H9 (cell line): ENCODE results near the gene LDLRAP1. TPM values are rescaled to one million over a fixed set of nuclear protein-coding genes. Genes with fewer than 3 reads are reported as not detected.

ENCODE experiments used
- DNase-seq: peaks from one replicate; pipeline ENCODE4 v3.0.0-alpha.2; 2017
- H2AFZ ChIP-seq: one replicate; pipeline ENCODE4 v1.6.1; 2013; ENCODE audit warnings: mild to moderate bottlenecking, low read length, control low read depth, moderate library complexity
- H2AK5ac ChIP-seq: 2 replicates; pipeline ENCODE4 v1.6.1; 2013; ENCODE audit warnings: low read length, control low read depth, mixed read lengths; ENCODE audit not compliant: insufficient read length
- H2BK120ac ChIP-seq: one replicate; pipeline ENCODE4 v1.6.1; 2013; ENCODE audit warnings: low read depth, mild to moderate bottlenecking, low read length, control low read depth, inconsistent platforms; ENCODE audit not compliant: poor library complexity, severe bottlenecking
- H2BK12ac ChIP-seq: 2 replicates; pipeline ENCODE4 v1.6.1; 2013; ENCODE audit warnings: low read length, control low read depth, mixed read lengths, low read depth; ENCODE audit not compliant: insufficient read length
- H2BK15ac ChIP-seq: 2 replicates; pipeline ENCODE4 v1.6.1; 2013; ENCODE audit warnings: low read depth, low read length, control low read depth
- H2BK20ac ChIP-seq: one replicate; pipeline ENCODE4 v1.6.1; 2013; ENCODE audit warnings: low read depth, mild to moderate bottlenecking, low read length, control low read depth, inconsistent platforms; ENCODE audit not compliant: poor library complexity, severe bottlenecking
- H2BK5ac ChIP-seq: 2 replicates; pipeline ENCODE4 v1.6.1; 2013; ENCODE audit warnings: low read length, control low read depth, mixed read lengths; ENCODE audit not compliant: insufficient read length
- H3K14ac ChIP-seq: 2 replicates; pipeline ENCODE4 v1.6.1; 2013; ENCODE audit warnings: low read length, control low read depth; ENCODE audit not compliant: insufficient read depth
- H3K18ac ChIP-seq: 2 replicates; pipeline ENCODE4 v1.6.1; 2013; ENCODE audit warnings: low read depth, mild to moderate bottlenecking, mixed read lengths, low read length, control low read depth; ENCODE audit not compliant: insufficient read length
- H3K23ac ChIP-seq: 2 replicates; pipeline ENCODE4 v1.6.1; 2013; ENCODE audit warnings: low read length, control low read depth, mixed read lengths, low read depth; ENCODE audit not compliant: insufficient read length
- H3K23me2 ChIP-seq: 2 replicates; pipeline ENCODE4 v1.6.1; 2013; ENCODE audit warnings: low read depth, mild to moderate bottlenecking, mixed read lengths, low read length, control low read depth; ENCODE audit not compliant: insufficient read length, poor library complexity, severe bottlenecking
- H3K27ac ChIP-seq: 2 replicates; pipeline ENCODE4 v1.5.1; 2013; ENCODE audit warnings: low read length, control low read depth, mixed read lengths, low read depth; ENCODE audit not compliant: insufficient read length
- H3K27me3 ChIP-seq: 2 replicates; pipeline ENCODE4 v1.6.1; 2013; ENCODE audit warnings: low read length, control low read depth, inconsistent platforms; ENCODE audit not compliant: insufficient read depth
- H3K4ac ChIP-seq: 2 replicates; pipeline ENCODE4 v1.6.1; 2013; ENCODE audit warnings: low read depth, mild to moderate bottlenecking, control low read depth, inconsistent platforms, low read length, moderate library complexity
- H3K4me1 ChIP-seq: 2 replicates; pipeline ENCODE4 v1.6.1; 2013; ENCODE audit warnings: low read length, control low read depth, inconsistent platforms; ENCODE audit not compliant: insufficient read depth
- H3K4me2 ChIP-seq: 2 replicates; pipeline ENCODE4 v1.6.1; 2013; ENCODE audit warnings: low read length, control low read depth, mixed read lengths; ENCODE audit not compliant: insufficient read length, insufficient read depth
- H3K56ac ChIP-seq: 2 replicates; pipeline ENCODE4 v1.6.1; 2013; ENCODE audit warnings: low read depth, mild to moderate bottlenecking, mixed read lengths, low read length, control low read depth; ENCODE audit not compliant: insufficient read length
- H3K79me1 ChIP-seq: 2 replicates; pipeline ENCODE4 v1.6.1; 2013; ENCODE audit warnings: low read depth, mild to moderate bottlenecking, moderate library complexity, low read length, control low read depth, inconsistent platforms; ENCODE audit not compliant: insufficient read depth, poor library complexity, severe bottlenecking
- H3K79me2 ChIP-seq: 2 replicates; pipeline ENCODE4 v1.6.1; 2013; ENCODE audit warnings: low read length, control low read depth, inconsistent platforms; ENCODE audit not compliant: insufficient read depth
- H3K9ac ChIP-seq: 2 replicates; pipeline ENCODE4 v1.6.1; 2013; ENCODE audit warnings: low read length, control low read depth, mixed read lengths; ENCODE audit not compliant: insufficient read length; ENCODE audit errors: extremely low read depth
- H3K9me3 ChIP-seq: one replicate; pipeline ENCODE4 v1.6.1; 2013; ENCODE audit warnings: low read depth, low read length, inconsistent platforms; ENCODE audit not compliant: control insufficient read depth
- H3T11ph ChIP-seq: one replicate; pipeline ENCODE4 v1.6.1; 2013; ENCODE audit warnings: mild to moderate bottlenecking, low read length, control low read depth, inconsistent platforms
- H4K20me1 ChIP-seq: one replicate; pipeline ENCODE4 v1.6.1; 2013; ENCODE audit not compliant: control insufficient read depth, insufficient read length, insufficient read depth
- H4K5ac ChIP-seq: 2 replicates; pipeline ENCODE4 v1.6.1; 2013; ENCODE audit warnings: low read depth, mild to moderate bottlenecking, mixed read lengths, low read length, control low read depth; ENCODE audit not compliant: insufficient read length
- H4K8ac ChIP-seq: replicated peaks from 2 replicates; pipeline ENCODE4 v1.6.1; 2013; ENCODE audit warnings: low read length, control low read depth, mixed read lengths, low read depth; ENCODE audit not compliant: insufficient read length
- H4K91ac ChIP-seq: 2 replicates; pipeline ENCODE4 v1.6.1; 2013; ENCODE audit warnings: low read depth, mild to moderate bottlenecking, moderate library complexity, mixed read lengths, low read length, control low read depth; ENCODE audit not compliant: insufficient read length
- H3K27ac Mint-ChIP-seq, 3 experiments: 2 replicates in 2 of 3; 3 replicates in 1 of 3; pipeline ENCODE4 v1.8.0; 2020 to 2021; ENCODE audit warnings: mixed read lengths in 3 of 3, mild to moderate bottlenecking in 1 of 3, moderate library complexity in 1 of 3
- H3K27me3 Mint-ChIP-seq: 2 replicates; pipeline ENCODE4 v1.8.0; 2021; ENCODE audit warnings: low read depth, mild to moderate bottlenecking, moderate library complexity, mixed read lengths
- H3K36me3 Mint-ChIP-seq, 3 experiments: 2 replicates in 2 of 3; 3 replicates in 1 of 3; pipeline ENCODE4 v1.8.0; 2020 to 2021; ENCODE audit warnings: low read depth in 3 of 3, mixed read lengths in 3 of 3; ENCODE audit not compliant: insufficient read depth in 1 of 3
- H3K4me1 Mint-ChIP-seq, 2 experiments: 2 replicates each; pipeline ENCODE4 v1.8.0; 2020; ENCODE audit warnings: mixed read lengths in 2 of 2
- H3K4me3 Mint-ChIP-seq, 2 experiments: 2 replicates in 1 of 2; 3 replicates in 1 of 2; pipeline ENCODE4 v1.8.0; 2020 to 2021; ENCODE audit warnings: mild to moderate bottlenecking in 2 of 2, mixed read lengths in 2 of 2, moderate library complexity in 1 of 2
- H3K9me3 Mint-ChIP-seq, 2 experiments: 2 replicates in 1 of 2; 3 replicates in 1 of 2; pipeline ENCODE4 v1.8.0; 2020; ENCODE audit warnings: mild to moderate bottlenecking in 2 of 2, mixed read lengths in 2 of 2, moderate library complexity in 1 of 2
- CTCF ChIP-seq: fragments of 200-600 bp; sonication (generic); conservative IDR thresholded peaks from 3 replicates; pipeline ENCODE4 v1.8.0; 2021; ENCODE audit warnings: antibody characterized with exemption, mild to moderate bottlenecking
- WGBS: extraction: QIAGEN DNeasy Blood & Tissue Kit; methylation state at CpG from one replicate; pipeline ENCODE4 v1.1.7; 2013; ENCODE audit warnings: missing lambda C conversion rate, low lambda C conversion rate, mixed read lengths; ENCODE audit not compliant: insufficient read length; ENCODE audit errors: extremely low coverage; 5-methylcytosine and 5-hydroxymethylcytosine counted together
- total RNA-seq: library from RNA; stranded (reverse); gene quantifications from 2 replicates; pipeline ENCODE4 v1.2.1, GENCODE V29; 2021

LDLRAP1 gene
- total RNA-seq, 1 experiment from 2014 or later: 15.7 TPM

GRCh38 chr1:25559031-25559430 lies 15.6 kb downstream of the LDLRAP1 start:
- DNase-seq: no peak
- H3K18ac ChIP-seq: no peak overlapping the region
- H2AK5ac ChIP-seq: no peak overlapping the region
- no peak overlapping the region for H3K27ac Mint-ChIP-seq
- H3K56ac ChIP-seq: no peak overlapping the region
- no peak overlapping the region for H2BK5ac ChIP-seq
- no peak overlapping the region for H2BK12ac ChIP-seq
- no peak overlapping the region for H3K23ac ChIP-seq
- H2BK15ac ChIP-seq: no peak overlapping the region
- H3K79me2 ChIP-seq: no peaks in the 10 kb centered on the region
- H4K91ac ChIP-seq: no peak overlapping the region
- H3K9ac ChIP-seq: no peak overlapping the region
- no peak overlapping the region for H2AFZ ChIP-seq
- H3K9me3 ChIP-seq: no peaks in the 10 kb centered on the region
- H4K8ac ChIP-seq: no peak overlapping the region
- H3K27me3 ChIP-seq: no peaks in the 10 kb centered on the region
- H2BK120ac ChIP-seq: no peak overlapping the region
- no peaks in the 10 kb centered on the region for H3K9me3 Mint-ChIP-seq
- peaks cover 0 to 24% (median 10%) of the 10 kb centered on the region in 3 experiments; a peak in 4 of 7 replicates for H3K36me3 Mint-ChIP-seq
- H3K4ac ChIP-seq: no peak overlapping the region
- H3K14ac ChIP-seq: no peak overlapping the region
- H3T11ph ChIP-seq: no peak overlapping the region
- H2BK20ac ChIP-seq: no peak overlapping the region
- no peak overlapping the region for H3K4me3 Mint-ChIP-seq
- H4K20me1 ChIP-seq: no peaks in the 10 kb centered on the region
- H3K27me3 Mint-ChIP-seq: no peaks in the 10 kb centered on the region
- no CpG with 5 or more reads among the region's 6 CpGs for WGBS
- H3K4me1 ChIP-seq: no peaks in the 10 kb centered on the region
- peaks cover 0 to 9% of the 10 kb centered on the region in 2 experiments; a peak in 3 of 4 replicates for H3K4me1 Mint-ChIP-seq
- H3K4me2 ChIP-seq: no peak overlapping the region
- H3K23me2 ChIP-seq: no peaks in the 10 kb centered on the region
- H3K79me1 ChIP-seq: no peaks in the 10 kb centered on the region
- TF ChIP-seq CTCF: no peak
- H3K27ac ChIP-seq: no peak overlapping the region
- H4K5ac ChIP-seq: no peak overlapping the region
